Measurements from ENCODE around the gene ZNF613. TPM values are rescaled to one million over a fixed set of nuclear protein-coding genes. Genes with fewer than 3 reads are reported as not detected.
"Not testable (repeated sequence)": the region's sequence is repeated elsewhere in the genome, so short reads cannot be mapped to it uniquely, and the experiment has no call there.

Gene ZNF613
- total RNA-seq, 1 donor from 2014 or later = 6.8 TPM

DNA sequence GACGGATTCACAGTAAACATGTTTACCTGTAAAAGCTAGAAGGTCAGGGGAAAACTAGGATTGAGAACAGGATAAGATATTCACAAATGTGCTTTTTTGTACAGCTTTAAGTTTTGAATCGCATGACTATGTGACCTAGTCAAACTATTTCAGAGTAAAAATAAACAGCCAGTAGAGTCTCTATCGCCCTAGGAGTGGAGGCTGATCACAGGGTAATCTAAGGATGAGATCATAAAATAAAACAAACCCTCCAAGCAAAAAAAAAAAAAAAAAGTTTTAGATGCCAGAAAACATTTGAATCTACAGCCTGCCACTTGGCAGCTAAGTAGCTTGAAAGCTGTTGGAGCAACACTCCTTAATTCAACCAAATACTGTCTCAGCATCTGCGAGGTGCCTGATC, 32.5 kb downstream of the ZNF613 start:
- H3K36me3 ChIP-seq (ENCODE audit: control insufficient read depth, insufficient read depth, low read length) = no peaks in the 10 kb centered on the region
- TF ChIP-seq, protein P1, sequence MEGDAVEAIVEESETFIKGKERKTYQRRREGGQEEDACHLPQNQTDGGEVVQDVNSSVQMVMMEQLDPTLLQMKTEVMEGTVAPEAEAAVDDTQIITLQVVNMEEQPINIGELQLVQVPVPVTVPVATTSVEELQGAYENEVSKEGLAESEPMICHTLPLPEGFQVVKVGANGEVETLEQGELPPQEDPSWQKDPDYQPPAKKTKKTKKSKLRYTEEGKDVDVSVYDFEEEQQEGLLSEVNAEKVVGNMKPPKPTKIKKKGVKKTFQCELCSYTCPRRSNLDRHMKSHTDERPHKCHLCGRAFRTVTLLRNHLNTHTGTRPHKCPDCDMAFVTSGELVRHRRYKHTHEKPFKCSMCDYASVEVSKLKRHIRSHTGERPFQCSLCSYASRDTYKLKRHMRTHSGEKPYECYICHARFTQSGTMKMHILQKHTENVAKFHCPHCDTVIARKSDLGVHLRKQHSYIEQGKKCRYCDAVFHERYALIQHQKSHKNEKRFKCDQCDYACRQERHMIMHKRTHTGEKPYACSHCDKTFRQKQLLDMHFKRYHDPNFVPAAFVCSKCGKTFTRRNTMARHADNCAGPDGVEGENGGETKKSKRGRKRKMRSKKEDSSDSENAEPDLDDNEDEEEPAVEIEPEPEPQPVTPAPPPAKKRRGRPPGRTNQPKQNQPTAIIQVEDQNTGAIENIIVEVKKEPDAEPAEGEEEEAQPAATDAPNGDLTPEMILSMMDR (IDR thresholded peaks at IDR 0.05; ENCODE audit: insufficient read depth, low read length, severe bottlenecking) = no peak
- no peaks in the 10 kb centered on the region for H3K27me3 ChIP-seq (ENCODE audit: control insufficient read depth, insufficient read depth, low read length)
- FAIRE-seq (no peak), DNase-seq (ENCODE audit: low read depth) (no peak)
- no peak overlapping the region for H3K4me3 ChIP-seq (ENCODE audit: low read depth, low read length)

DNA sequence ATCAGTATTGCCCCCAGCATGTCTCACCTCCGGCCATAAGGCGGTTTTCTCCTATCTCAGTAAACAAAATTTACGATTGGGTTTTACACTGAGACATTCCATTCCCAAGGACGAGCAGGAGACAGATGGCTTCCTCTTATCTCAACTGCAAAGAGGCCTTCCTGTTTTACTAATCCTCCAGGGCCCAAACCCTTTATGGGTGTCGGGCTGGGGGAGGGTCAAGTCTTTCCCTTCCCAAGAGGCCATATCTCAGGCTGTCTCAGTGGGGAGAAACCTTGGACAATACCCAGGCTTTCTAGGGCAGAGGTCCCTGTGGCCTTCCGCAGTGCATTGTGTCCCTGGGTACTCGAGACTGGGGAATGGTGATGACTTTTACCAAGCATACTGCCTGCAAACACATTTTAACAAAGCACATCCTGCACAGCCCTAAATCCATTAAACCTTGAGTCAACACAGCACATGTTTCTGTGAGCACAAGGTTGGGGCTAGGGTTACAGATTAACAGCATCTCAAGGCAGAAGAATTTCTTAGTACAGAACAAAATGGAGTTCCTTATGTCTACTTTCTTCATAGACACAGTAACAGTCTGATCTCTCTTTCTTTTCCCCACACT, 33.5 kb downstream of the ZNF613 start:
- not testable (repeated sequence) for H3K4me3 ChIP-seq (ENCODE audit: low read depth, low read length); H3K36me3 ChIP-seq (ENCODE audit: control insufficient read depth, insufficient read depth, low read length); H3K27me3 ChIP-seq (ENCODE audit: control insufficient read depth, insufficient read depth, low read length); DNase-seq (ENCODE audit: low read depth); FAIRE-seq

DNA sequence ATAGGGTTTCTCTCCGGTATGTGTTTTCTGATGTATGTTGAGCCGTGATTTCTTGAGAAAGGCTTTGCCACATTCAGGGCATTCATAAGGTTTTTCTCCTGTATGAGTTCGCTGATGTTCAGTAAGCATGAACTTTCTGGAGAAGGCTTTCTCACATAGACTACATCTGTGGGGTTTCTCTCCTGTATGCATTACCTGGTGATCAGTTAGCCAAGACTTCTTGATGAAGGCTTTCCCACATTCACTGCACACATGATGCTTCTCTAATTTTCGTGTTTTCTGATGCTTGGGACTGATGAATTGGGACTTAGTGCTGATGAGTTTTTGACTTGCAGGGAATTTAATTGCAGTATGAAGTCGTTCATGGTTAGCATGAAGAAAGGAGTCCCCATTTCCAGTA, 38.3 kb downstream of the ZNF613 start:
- Histone ChIP-seq H3K4me3 (ENCODE audit: low read depth, low read length) (no peak overlapping the region), H3K36me3 (ENCODE audit: control insufficient read depth, insufficient read depth, low read length) (peaks cover 16% of the 10 kb centered on the region), H3K27me3 (ENCODE audit: control insufficient read depth, insufficient read depth, low read length) (no peaks in the 10 kb centered on the region)
- DNase-seq (ENCODE audit: low read depth) = no peak
- TF ChIP-seq, protein P1 (IDR thresholded peaks at IDR 0.05; ENCODE audit: insufficient read depth, low read length, severe bottlenecking) = no peak
- no peak for FAIRE-seq

DNA sequence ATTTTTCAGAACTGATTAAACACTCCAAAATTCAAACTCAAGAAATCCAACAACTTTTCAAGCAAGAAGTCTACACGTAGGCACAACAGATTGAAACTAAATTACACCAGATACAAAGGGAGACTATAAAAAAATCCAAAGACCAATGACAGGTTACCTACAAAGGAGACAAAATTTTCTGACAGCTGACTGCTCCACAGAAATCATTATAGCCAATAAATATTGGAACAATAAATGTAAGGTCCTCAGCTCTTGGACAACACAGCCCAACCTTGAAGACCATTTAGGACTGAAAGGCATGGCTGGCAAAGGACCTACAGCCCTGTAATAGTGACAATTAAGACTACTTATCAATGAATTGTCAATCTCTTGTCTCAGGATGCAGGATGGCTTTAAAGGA, 43.4 kb downstream of the ZNF613 start:
- TF ChIP-seq, protein P1 (IDR thresholded peaks at IDR 0.05; ENCODE audit: insufficient read depth, low read length, severe bottlenecking) = no peak
- FAIRE-seq = no peak
- Histone ChIP-seq H3K4me3 (ENCODE audit: low read depth, low read length) (no peak overlapping the region), H3K27me3 (ENCODE audit: control insufficient read depth, insufficient read depth, low read length) (no peaks in the 10 kb centered on the region), H3K36me3 (ENCODE audit: control insufficient read depth, insufficient read depth, low read length) (peaks cover 14% of the 10 kb centered on the region)
- DNase-seq (ENCODE audit: low read depth) = no peak

DNA sequence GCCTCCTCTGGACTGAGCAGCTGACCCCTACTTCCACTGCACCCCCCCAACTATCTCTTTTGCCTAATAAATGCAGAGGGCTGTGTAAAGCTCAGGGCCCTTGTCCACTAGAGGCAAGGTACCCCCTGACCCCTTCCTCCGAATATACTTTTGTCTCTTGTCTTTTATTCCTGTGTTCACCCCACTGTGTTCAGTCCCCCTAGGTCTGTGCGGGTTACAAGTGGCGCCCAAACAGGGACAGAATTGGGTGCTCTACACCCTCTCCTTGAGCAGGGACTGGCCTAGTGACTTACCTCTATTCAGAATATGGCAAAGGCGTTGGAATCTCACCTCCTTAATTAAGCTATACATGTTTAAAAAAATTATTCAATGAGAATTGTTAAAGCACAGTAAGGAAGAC, 44.4 kb downstream of the ZNF613 start:
- DNase-seq (ENCODE audit: low read depth) = no peak
- Histone ChIP-seq H3K4me3 (ENCODE audit: low read depth, low read length) (no peak overlapping the region), H3K36me3 (ENCODE audit: control insufficient read depth, insufficient read depth, low read length) (peaks cover 11% of the 10 kb centered on the region), H3K27me3 (ENCODE audit: control insufficient read depth, insufficient read depth, low read length) (no peaks in the 10 kb centered on the region)
- no peak for FAIRE-seq
- TF ChIP-seq, protein P1 (IDR thresholded peaks at IDR 0.05; ENCODE audit: insufficient read depth, low read length, severe bottlenecking) = no peak

DNA sequence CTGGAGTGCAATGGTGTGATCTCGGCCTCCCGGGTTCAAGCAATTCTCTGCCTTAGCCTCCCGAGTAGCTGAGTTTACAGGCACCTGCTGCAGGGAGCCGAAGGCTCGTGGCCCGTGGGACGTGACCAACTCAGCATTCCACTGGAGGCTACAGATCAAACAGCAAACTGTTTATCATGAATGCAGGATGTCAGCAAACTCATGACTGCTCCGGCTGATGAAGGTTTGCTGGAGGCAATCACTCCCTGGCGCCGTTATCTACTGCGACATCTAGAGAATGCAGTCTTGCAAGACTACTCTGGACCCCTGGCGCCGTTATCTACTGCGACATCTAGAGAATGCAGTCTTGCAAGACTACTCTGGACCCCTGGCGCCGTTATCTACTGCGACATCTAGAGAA, 48.5 kb downstream of the ZNF613 start:
- not testable (repeated sequence) for H3K36me3 ChIP-seq (ENCODE audit: control insufficient read depth, insufficient read depth, low read length); DNase-seq (ENCODE audit: low read depth); H3K27me3 ChIP-seq (ENCODE audit: control insufficient read depth, insufficient read depth, low read length); H3K4me3 ChIP-seq (ENCODE audit: low read depth, low read length); FAIRE-seq

DNA sequence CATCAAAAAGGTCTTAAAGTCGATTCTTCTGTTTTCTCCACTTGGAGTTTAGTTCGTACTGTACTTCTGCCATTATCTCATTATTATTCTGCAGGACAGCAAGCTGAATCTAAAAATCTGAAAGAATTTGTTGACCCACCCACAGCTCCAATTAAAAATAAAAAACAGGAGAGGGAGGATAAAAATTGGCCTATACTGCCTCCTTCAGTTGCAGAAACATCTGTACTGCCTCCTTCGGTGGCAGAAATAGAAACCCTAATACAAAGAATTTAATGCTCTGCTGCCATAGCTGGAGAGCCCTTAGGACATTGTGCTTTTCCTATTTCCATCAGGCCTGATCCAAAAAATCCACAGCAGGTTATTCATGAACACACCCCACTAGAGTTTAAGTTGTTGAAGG, 49.6 kb downstream of the ZNF613 start:
- no peak for FAIRE-seq
- H3K27me3 ChIP-seq (ENCODE audit: control insufficient read depth, insufficient read depth, low read length) = no peaks in the 10 kb centered on the region
- H3K36me3 ChIP-seq (ENCODE audit: control insufficient read depth, insufficient read depth, low read length) = peaks cover 4% of the 10 kb centered on the region
- DNase-seq (ENCODE audit: low read depth) = no peak
- H3K4me3 ChIP-seq (ENCODE audit: low read depth, low read length) = no peak overlapping the region
- TF ChIP-seq, protein P1 (IDR thresholded peaks at IDR 0.05; ENCODE audit: insufficient read depth, low read length, severe bottlenecking) = no peak
